Coronary artery (tissue), 2 donors: ENCODE data around the gene GRB10.

Experiments
- DNase-seq: peaks from one replicate; pipeline ENCODE4 v3.0.0-alpha.2; 2017; ENCODE audit warnings: low spot score
- H3K27ac ChIP-seq, 2 donors: fragments of 200-600 bp; sonication (generic); one replicate each; pipeline ENCODE4 v1.5.1; 2016 to 2019
- H3K4me3 ChIP-seq: fragments of 200-600 bp; sonication (generic); 2 replicates; pipeline ENCODE4 v1.5.1; 2016; ENCODE audit warnings: mild to moderate bottlenecking, moderate library complexity
- TF ChIP-seq, protein P1 (sequence below): fragments of 200-600 bp; sonication (generic); IDR thresholded peaks from one replicate; pipeline ENCODE4 v1.5.1; 2019; ENCODE audit warnings: antibody characterized with exemption

The GRB10 gene

DNA sequence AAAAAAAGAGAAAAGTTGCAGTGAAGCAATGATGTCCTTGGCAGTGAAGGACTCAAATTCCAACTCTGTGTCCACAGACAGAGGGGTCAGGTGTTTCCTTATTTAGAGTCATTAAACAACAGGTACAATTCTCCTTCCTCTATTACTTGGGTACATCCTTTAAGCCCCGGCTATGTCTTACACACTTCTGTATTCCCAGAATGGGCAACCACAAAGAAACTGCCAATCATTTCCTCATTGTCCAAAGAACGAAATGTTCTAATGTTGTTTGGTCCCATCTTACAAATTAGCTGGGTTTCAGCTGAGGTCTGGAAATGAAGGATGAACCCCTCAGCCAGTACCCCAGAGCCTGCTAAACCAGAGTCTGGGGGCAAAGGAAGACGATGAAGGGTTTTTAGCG is 59.5 kb downstream of the GRB10 start:
- H3K27ac ChIP-seq: no peak overlapping the region
- DNase-seq: no peak
- H3K4me3 ChIP-seq: no peak overlapping the region
- TF ChIP-seq, protein P1, sequence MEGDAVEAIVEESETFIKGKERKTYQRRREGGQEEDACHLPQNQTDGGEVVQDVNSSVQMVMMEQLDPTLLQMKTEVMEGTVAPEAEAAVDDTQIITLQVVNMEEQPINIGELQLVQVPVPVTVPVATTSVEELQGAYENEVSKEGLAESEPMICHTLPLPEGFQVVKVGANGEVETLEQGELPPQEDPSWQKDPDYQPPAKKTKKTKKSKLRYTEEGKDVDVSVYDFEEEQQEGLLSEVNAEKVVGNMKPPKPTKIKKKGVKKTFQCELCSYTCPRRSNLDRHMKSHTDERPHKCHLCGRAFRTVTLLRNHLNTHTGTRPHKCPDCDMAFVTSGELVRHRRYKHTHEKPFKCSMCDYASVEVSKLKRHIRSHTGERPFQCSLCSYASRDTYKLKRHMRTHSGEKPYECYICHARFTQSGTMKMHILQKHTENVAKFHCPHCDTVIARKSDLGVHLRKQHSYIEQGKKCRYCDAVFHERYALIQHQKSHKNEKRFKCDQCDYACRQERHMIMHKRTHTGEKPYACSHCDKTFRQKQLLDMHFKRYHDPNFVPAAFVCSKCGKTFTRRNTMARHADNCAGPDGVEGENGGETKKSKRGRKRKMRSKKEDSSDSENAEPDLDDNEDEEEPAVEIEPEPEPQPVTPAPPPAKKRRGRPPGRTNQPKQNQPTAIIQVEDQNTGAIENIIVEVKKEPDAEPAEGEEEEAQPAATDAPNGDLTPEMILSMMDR: no peak

DNA sequence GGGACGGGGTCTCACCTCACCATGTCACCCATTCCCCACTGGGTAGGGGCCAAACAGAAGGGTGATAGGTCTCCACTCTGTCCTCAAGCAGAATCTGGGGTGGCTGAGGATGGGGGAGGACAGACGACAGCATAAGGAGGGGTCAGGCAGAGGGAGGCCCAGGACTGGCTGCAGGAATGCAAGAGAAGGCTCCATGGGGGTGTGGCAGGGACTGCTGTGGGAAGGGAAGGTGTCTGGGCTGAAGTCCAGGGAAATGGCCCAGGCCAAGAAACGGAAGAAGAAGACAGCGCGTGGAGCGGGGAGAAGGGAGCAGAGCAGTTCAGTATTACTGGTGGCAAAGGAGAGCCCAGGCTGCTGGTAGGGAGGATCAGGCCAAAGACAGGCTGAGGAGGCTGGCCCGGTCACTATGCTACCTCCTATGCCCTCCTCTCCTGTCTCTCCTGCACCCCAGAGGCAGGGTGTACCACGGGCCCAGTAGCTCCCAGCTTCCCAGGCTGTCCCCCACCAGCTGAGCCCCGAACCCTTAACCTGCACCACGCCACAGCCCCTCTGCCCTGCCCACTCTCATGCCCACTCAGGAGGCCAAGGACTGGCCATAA is 60.9 kb downstream of the GRB10 start:
- Histone ChIP-seq H3K4me3 (no peak overlapping the region), H3K27ac (no peak overlapping the region)
- TF ChIP-seq, protein P1: no peak
- no peak for DNase-seq

DNA sequence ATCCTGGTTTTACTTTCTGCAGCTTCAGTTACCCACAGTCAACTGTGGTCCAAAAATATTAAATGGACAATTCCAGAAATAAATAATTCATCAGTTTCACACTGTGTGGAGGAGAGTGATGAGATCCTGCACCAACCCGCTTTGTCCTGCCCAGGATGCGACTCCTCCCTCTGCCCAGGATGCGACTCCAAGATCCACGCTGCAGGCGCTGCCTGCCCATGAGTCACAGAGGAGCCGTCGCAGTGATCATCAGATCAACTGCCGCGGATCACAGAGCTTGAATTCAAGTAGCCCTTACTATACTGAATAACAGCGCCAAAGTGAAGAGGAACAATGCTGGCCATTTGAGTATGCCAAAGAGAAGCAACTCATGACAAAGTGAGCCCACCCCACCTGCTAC is 61.5 kb downstream of the GRB10 start:
- Histone ChIP-seq H3K4me3 (no peak overlapping the region), H3K27ac (no peak overlapping the region)
- TF ChIP-seq, protein P1: no peak
- no peak for DNase-seq

DNA sequence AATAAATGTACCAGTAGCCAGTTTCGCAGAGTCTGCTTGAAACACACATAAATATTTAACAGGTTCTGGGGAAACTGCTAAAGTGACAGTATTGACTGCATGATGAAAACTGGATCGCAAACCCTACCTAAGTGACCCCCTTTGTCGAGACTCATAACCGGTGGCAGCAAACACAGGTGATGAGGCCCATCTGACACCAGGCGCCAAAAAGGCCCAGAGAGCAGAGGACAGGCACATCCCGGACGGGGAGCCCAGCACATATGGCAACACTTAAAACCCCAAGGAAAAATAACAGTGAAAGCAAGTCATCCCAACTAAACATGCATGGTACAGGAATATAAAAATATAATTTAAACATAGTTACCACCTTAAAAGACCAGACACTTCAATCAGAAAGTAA is 62.4 kb downstream of the GRB10 start:
- TF ChIP-seq, protein P1: no peak
- no peak overlapping the region for H3K4me3 ChIP-seq
- DNase-seq: no peak
- no peak overlapping the region for H3K27ac ChIP-seq

DNA sequence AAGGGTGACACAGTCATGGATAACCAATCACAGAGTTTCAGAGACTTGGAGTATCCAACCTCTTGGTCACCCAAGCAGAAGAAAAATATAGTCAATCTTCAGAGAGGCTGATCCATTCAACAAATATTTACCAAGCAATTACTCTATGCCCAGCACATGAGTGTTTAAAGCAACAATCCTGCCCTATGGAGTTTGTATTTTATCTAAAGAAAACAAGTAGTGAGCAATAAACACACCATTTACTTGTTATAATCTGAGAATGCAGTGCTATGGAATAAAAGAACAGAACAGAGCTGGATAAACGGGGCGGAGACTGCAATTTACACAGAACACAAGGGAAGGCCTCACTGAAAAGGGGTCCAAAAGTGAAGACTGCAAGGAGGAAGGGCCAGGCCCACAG is 63.8 kb downstream of the GRB10 start:
- TF ChIP-seq, protein P1: no peak
- no peak for DNase-seq
- Histone ChIP-seq H3K4me3 (no peak overlapping the region), H3K27ac (no peak overlapping the region)

DNA sequence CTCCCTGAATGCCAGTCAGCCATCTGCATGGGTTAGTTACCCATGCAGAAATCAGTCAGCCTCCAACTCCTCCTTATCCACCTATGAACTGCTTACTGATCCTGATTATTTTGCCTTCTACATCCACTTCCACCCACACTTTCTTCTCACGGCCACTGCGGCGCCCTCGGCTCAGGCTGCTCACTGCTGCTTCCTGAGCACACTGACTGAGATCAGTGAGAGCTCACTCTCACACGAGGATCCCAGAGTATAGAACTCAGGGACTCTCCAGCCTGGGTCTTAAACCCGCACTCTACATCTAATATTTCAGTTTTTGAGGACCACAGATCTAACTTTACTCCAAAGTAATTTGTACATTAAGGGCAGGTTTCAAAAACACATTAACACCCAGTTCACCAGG is 64.4 kb downstream of the GRB10 start:
- no peak overlapping the region for H3K4me3 ChIP-seq
- TF ChIP-seq, protein P1: no peak
- H3K27ac ChIP-seq: no peak overlapping the region
- no peak for DNase-seq

DNA sequence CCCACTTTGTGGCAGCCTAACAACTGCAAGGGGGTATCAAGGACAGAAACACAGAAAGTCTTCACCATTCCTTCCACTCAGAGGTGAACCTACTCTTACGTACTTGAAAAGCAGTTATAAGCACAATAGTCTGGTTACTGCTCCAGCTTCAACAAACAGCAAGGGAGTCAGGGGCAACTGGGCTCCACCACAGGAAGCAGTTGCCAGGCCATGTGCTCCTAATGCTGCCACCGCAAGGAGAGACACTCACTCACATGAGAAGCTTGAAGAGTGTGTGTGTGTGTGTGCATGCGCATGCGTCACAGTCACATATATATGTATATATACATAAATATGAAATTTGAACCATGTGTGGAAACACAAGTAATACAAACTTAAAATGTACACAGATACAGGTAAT is 65.5 kb downstream of the GRB10 start:
- H3K27ac ChIP-seq: no peak overlapping the region

More for the DNA sequence above, 65.5 kb downstream of the GRB10 start:
- TF ChIP-seq, protein P1: no peak
- DNase-seq: no peak
- no peak overlapping the region for H3K4me3 ChIP-seq
